ENCODE results near the gene GSDMA.
A peak's percentile ranks its signal among the peaks of the same experiment; 100 is the strongest.

GSDMA gene

GRCh38 chr17:39962642-39963220, at the start of gene GSDMA:
Gene GSDMA (plus strand): TSS chr17:39963004. CDS start chr17:39965688, 2,684 bp downstream.
- no peak for DNase-seq (ENCODE audit: low read depth)

- no peak for DNase-seq (ENCODE audit: low read depth)
These were observed 48.8 kb upstream of the GSDMA start for GRCh38 chr17:39913989-39914388.

- DNase-seq (ENCODE audit: low read depth), result no peak
These were observed 47.2 kb upstream of the GSDMA start for GRCh38 chr17:39915559-39915958.

GRCh38 chr17:39916918-39917317, 45.9 kb upstream of the GSDMA start:
- no peak for DNase-seq (ENCODE audit: low read depth)

GRCh38 chr17:39919087-39919683, 43.6 kb upstream of the GSDMA start:
- DNase-seq (ENCODE audit: low read depth), result no peak

- no peak for DNase-seq (ENCODE audit: low read depth)
These were observed 42.3 kb upstream of the GSDMA start for GRCh38 chr17:39920218-39921210.

- no peak for DNase-seq (ENCODE audit: low read depth)
These were observed 41.5 kb upstream of the GSDMA start for GRCh38 chr17:39921323-39921722.

- no peak for DNase-seq (ENCODE audit: low read depth)
These were observed 40.8 kb upstream of the GSDMA start for GRCh38 chr17:39922006-39922405.

- DNase-seq (ENCODE audit: low read depth), result no peak
These were observed 39.6 kb upstream of the GSDMA start for GRCh38 chr17:39923230-39923629.

GRCh38 chr17:39923836-39924690, 38.7 kb upstream of the GSDMA start:
- peak; percentile 37 for DNase-seq (ENCODE audit: low read depth)

GRCh38 chr17:39924691-39925055, 38.1 kb upstream of the GSDMA start:
- no peak for DNase-seq (ENCODE audit: low read depth)

GRCh38 chr17:39925282-39926134, 37.3 kb upstream of the GSDMA start:
- DNase-seq (ENCODE audit: low read depth), result no peak

- no peak for DNase-seq (ENCODE audit: low read depth)
These were observed 36.6 kb upstream of the GSDMA start for GRCh38 chr17:39926135-39926587.

- DNase-seq (ENCODE audit: low read depth), result peak; percentile 23
These were observed 36.2 kb upstream of the GSDMA start for GRCh38 chr17:39926588-39927100.

- DNase-seq (ENCODE audit: low read depth), result peak; percentile 84
These were observed 35.5 kb upstream of the GSDMA start, which contains the start of the genes LRRC3C and ORMDL3 for GRCh38 chr17:39927101-39927928. Gene LRRC3C (plus strand): TSS chr17:39927732. CDS start chr17:39941524, 13,792 bp downstream. Gene ORMDL3 (minus strand): TSS chr17:39927601. CDS start chr17:39924203, 3,398 bp downstream.

GRCh38 chr17:39927929-39928857, 34.6 kb upstream of the GSDMA start:
- DNase-seq (ENCODE audit: low read depth), result no peak

- peak; percentile 95 for DNase-seq (ENCODE audit: low read depth)
These were observed 33.8 kb upstream of the GSDMA start for GRCh38 chr17:39928858-39929645.

Measured in amniotic epithelial cell (primary cell).